ENCODE results near the gene MUC5B.

- TF ChIP-seq EZH2 (IDR thresholded peaks at IDR 0.05), result no peak
- no peak for TF ChIP-seq CTCF (IDR thresholded peaks at IDR 0.05)
- no peak for TF ChIP-seq EZH2phosphoT487 (IDR thresholded peaks at IDR 0.05)
Observed at GRCh38 chr11:1298695-1299492, 76.0 kb downstream of the MUC5B start.

Measured in neural progenitor cell (in vitro differentiated cells).